ENCODE measurements around the gene CACNA1F. TPM values are rescaled to one million over a fixed set of nuclear protein-coding genes. Genes with fewer than 3 reads are reported as not detected.

Gene CACNA1F
- polyA plus RNA-seq, 1 donor from 2014 or later = not detected

- H3K36me3 Mint-ChIP-seq = no peaks in the 10 kb centered on the region
- H3K4me3 Mint-ChIP-seq = peak overlapping the region in 1 of 4 donors; percentile 73
Observed at GRCh38 chrX:49205443-49205842, 27.7 kb downstream of the CACNA1F start.

GRCh38 chrX:49204709-49205108, 28.4 kb downstream of the CACNA1F start:
- H3K27me3 Mint-ChIP-seq = no peaks in the 10 kb centered on the region
- no peaks in the 10 kb centered on the region for H3K36me3 Mint-ChIP-seq
- H3K9me3 Mint-ChIP-seq = no peaks in the 10 kb centered on the region
- H3K27ac Mint-ChIP-seq = no peak overlapping the region
- H3K4me3 Mint-ChIP-seq = no peak overlapping the region
- H3K4me1 Mint-ChIP-seq = peaks cover 0 to 2% (median 0%) of the 10 kb centered on the region in 3 donors

More at GRCh38 chrX:49205443-49205842, 27.7 kb downstream of the CACNA1F start:
- peaks cover 0 to 2% (median 0%) of the 10 kb centered on the region in 3 donors for H3K4me1 Mint-ChIP-seq
- no peak overlapping the region for H3K27ac Mint-ChIP-seq
- H3K27me3 Mint-ChIP-seq = no peaks in the 10 kb centered on the region
- no peaks in the 10 kb centered on the region for H3K9me3 Mint-ChIP-seq

GRCh38 chrX:49204017-49204416, 29.1 kb downstream of the CACNA1F start:
- H3K36me3 Mint-ChIP-seq = no peaks in the 10 kb centered on the region
- no peak overlapping the region for H3K4me3 Mint-ChIP-seq
- H3K27me3 Mint-ChIP-seq = no peaks in the 10 kb centered on the region
- no peaks in the 10 kb centered on the region for H3K9me3 Mint-ChIP-seq
- no peak overlapping the region for H3K27ac Mint-ChIP-seq
- H3K4me1 Mint-ChIP-seq = peaks cover 0 to 2% (median 0%) of the 10 kb centered on the region in 3 donors

- no peak overlapping the region for H3K4me3 Mint-ChIP-seq
- no peaks in the 10 kb centered on the region for H3K36me3 Mint-ChIP-seq
- no peak overlapping the region for H3K27ac Mint-ChIP-seq
- no peaks in the 10 kb centered on the region for H3K9me3 Mint-ChIP-seq
- H3K27me3 Mint-ChIP-seq = no peaks in the 10 kb centered on the region
- peaks cover 0 to 2% (median 0%) of the 10 kb centered on the region in 3 donors for H3K4me1 Mint-ChIP-seq
Observed at GRCh38 chrX:49203536-49203935, 29.6 kb downstream of the CACNA1F start.

GRCh38 chrX:49202022-49202421, 31.1 kb downstream of the CACNA1F start:
- H3K27ac Mint-ChIP-seq = no peak overlapping the region
- H3K27me3 Mint-ChIP-seq = no peaks in the 10 kb centered on the region
- H3K9me3 Mint-ChIP-seq = no peaks in the 10 kb centered on the region
- no peaks in the 10 kb centered on the region for H3K36me3 Mint-ChIP-seq
- no peak overlapping the region for H3K4me3 Mint-ChIP-seq
- peaks cover 0 to 3% (median 3%) of the 10 kb centered on the region in 3 donors for H3K4me1 Mint-ChIP-seq

GRCh38 chrX:49199906-49200771, 33.0 kb downstream of the CACNA1F start, which contains the start of gene SYP:
TSS of gene SYP (minus strand) at chrX:49200193. CDS start at chrX:49200186, 7 bp downstream.
- H3K36me3 Mint-ChIP-seq = no peaks in the 10 kb centered on the region
- peak within 1 kb of the TSS; percentile 13 to 85 (median 76) for H3K4me3 Mint-ChIP-seq
- peaks cover 0 to 3% (median 3%) of the 10 kb centered on the region in 3 donors for H3K4me1 Mint-ChIP-seq
- peak within 1 kb of the TSS in 2 of 3 donors; percentile 1 to 71 for H3K27ac Mint-ChIP-seq
- no peaks in the 10 kb centered on the region for H3K9me3 Mint-ChIP-seq
- no peaks in the 10 kb centered on the region for H3K27me3 Mint-ChIP-seq

GRCh38 chrX:49199315-49199595, 33.9 kb downstream of the CACNA1F start:
- Mint-ChIP-seq H3K9me3 (no peaks in the 10 kb centered on the region), H3K27ac (no peak overlapping the region), H3K4me1 (peaks cover 0 to 3% (median 3%) of the 10 kb centered on the region in 3 donors), H3K27me3 (no peaks in the 10 kb centered on the region), H3K36me3 (peaks cover 2% of the 10 kb centered on the region), H3K4me3 (no peak overlapping the region)

GRCh38 chrX:49198540-49199314, 34.4 kb downstream of the CACNA1F start:
- H3K4me1 Mint-ChIP-seq = peaks cover 0 to 3% (median 3%) of the 10 kb centered on the region in 3 donors
- no peaks in the 10 kb centered on the region for H3K27me3 Mint-ChIP-seq
- H3K27ac Mint-ChIP-seq = no peak overlapping the region
- H3K36me3 Mint-ChIP-seq = peaks cover 2% of the 10 kb centered on the region
- no peaks in the 10 kb centered on the region for H3K9me3 Mint-ChIP-seq
- H3K4me3 Mint-ChIP-seq = peak overlapping the region in 1 of 4 donors; percentile 41

- Mint-ChIP-seq H3K4me1 (peaks cover 0 to 6% (median 4%) of the 10 kb centered on the region in 3 donors), H3K27ac (no peak overlapping the region), H3K4me3 (no peak overlapping the region), H3K9me3 (no peaks in the 10 kb centered on the region), H3K36me3 (peaks cover 2% of the 10 kb centered on the region), H3K27me3 (no peaks in the 10 kb centered on the region)
Observed at GRCh38 chrX:49197543-49198087, 35.5 kb downstream of the CACNA1F start.

GRCh38 chrX:49193542-49193964, 39.6 kb downstream of the CACNA1F start:
- H3K36me3 Mint-ChIP-seq = peaks cover 2% of the 10 kb centered on the region
- H3K4me3 Mint-ChIP-seq = no peak overlapping the region
- peaks cover 4 to 16% (median 8%) of the 10 kb centered on the region in 3 donors for H3K4me1 Mint-ChIP-seq
- H3K9me3 Mint-ChIP-seq = no peaks in the 10 kb centered on the region
- H3K27ac Mint-ChIP-seq = peak overlapping the region in 1 of 3 donors; percentile 16
- H3K27me3 Mint-ChIP-seq = no peaks in the 10 kb centered on the region

- no peaks in the 10 kb centered on the region for H3K9me3 Mint-ChIP-seq
- peaks cover 2% of the 10 kb centered on the region for H3K36me3 Mint-ChIP-seq
- H3K27me3 Mint-ChIP-seq = no peaks in the 10 kb centered on the region
- peaks cover 4 to 15% (median 5%) of the 10 kb centered on the region in 3 donors for H3K4me1 Mint-ChIP-seq
- no peak overlapping the region for H3K27ac Mint-ChIP-seq
- peak overlapping the region in 2 of 4 donors; percentile 15 to 51 for H3K4me3 Mint-ChIP-seq
Observed at GRCh38 chrX:49192722-49193328, 40.3 kb downstream of the CACNA1F start.

GRCh38 chrX:49191574-49192011, 41.5 kb downstream of the CACNA1F start:
- peak overlapping the region; percentile 66 to 96 (median 92) for H3K4me3 Mint-ChIP-seq
- H3K27me3 Mint-ChIP-seq = no peaks in the 10 kb centered on the region
- H3K36me3 Mint-ChIP-seq = peaks cover 2% of the 10 kb centered on the region
- H3K27ac Mint-ChIP-seq = peak overlapping the region; percentile 52 to 94 (median 81)
- no peaks in the 10 kb centered on the region for H3K9me3 Mint-ChIP-seq
- peaks cover 4 to 15% (median 5%) of the 10 kb centered on the region in 3 donors for H3K4me1 Mint-ChIP-seq

- Mint-ChIP-seq H3K36me3 (peaks cover 2% of the 10 kb centered on the region), H3K4me3 (peak overlapping the region; percentile 66 to 96 (median 92)), H3K4me1 (peaks cover 4 to 15% (median 5%) of the 10 kb centered on the region in 3 donors), H3K27me3 (no peaks in the 10 kb centered on the region), H3K27ac (peak overlapping the region; percentile 52 to 94 (median 81)), H3K9me3 (no peaks in the 10 kb centered on the region)
Observed at GRCh38 chrX:49190821-49191573, 42.1 kb downstream of the CACNA1F start.

- H3K36me3 Mint-ChIP-seq = no peaks in the 10 kb centered on the region
- no peaks in the 10 kb centered on the region for H3K27me3 Mint-ChIP-seq
- H3K4me1 Mint-ChIP-seq = peaks cover 4 to 19% (median 10%) of the 10 kb centered on the region in 3 donors
- peak overlapping the region in 2 of 4 donors; percentile 80 to 81 for H3K4me3 Mint-ChIP-seq
- H3K27ac Mint-ChIP-seq = peak overlapping the region in 2 of 3 donors; percentile 36 to 81
- no peaks in the 10 kb centered on the region for H3K9me3 Mint-ChIP-seq
Observed at GRCh38 chrX:49189606-49190005, 43.5 kb downstream of the CACNA1F start.

Measured in IgD-negative memory B cell (primary cell).